Measurements from ENCODE around the gene C13orf46.

Gene C13orf46

GRCh38 chr13:113960276-113960948, 13.5 kb downstream of the C13orf46 start:
- in situ Hi-C loops (cut with HindIII; ENCODE audit: low pct_unique_long_range_greater_than_20kb, low sequenced_read_pairs): no loop called here
- no peak for TF ChIP-seq JUND (IDR thresholded peaks at IDR 0.05; ENCODE audit: low read depth)
- DNase-seq (ENCODE audit: low read depth in 1 of 2, low spot score in 1 of 2): no peak

- in situ Hi-C loops (cut with HindIII; ENCODE audit: low pct_unique_long_range_greater_than_20kb, low sequenced_read_pairs): no loop called here
- TF ChIP-seq JUND (IDR thresholded peaks at IDR 0.05; ENCODE audit: low read depth): no peak
- peak in 1 of 2 experiments; percentile 39 for DNase-seq (ENCODE audit: low read depth in 1 of 2, low spot score in 1 of 2)
Measured at GRCh38 chr13:113959198-113959597, 14.7 kb downstream of the C13orf46 start.

GRCh38 chr13:113958373-113958772, 15.5 kb downstream of the C13orf46 start:
- in situ Hi-C loops (cut with HindIII; ENCODE audit: low pct_unique_long_range_greater_than_20kb, low sequenced_read_pairs): no loop called here
- DNase-seq (ENCODE audit: low read depth in 1 of 2, low spot score in 1 of 2): no peak
- TF ChIP-seq JUND (IDR thresholded peaks at IDR 0.05; ENCODE audit: low read depth): no peak

- TF ChIP-seq JUND (IDR thresholded peaks at IDR 0.05; ENCODE audit: low read depth): no peak
- in situ Hi-C loops (cut with HindIII; ENCODE audit: low pct_unique_long_range_greater_than_20kb, low sequenced_read_pairs): no loop called here
- no peak for DNase-seq (ENCODE audit: low read depth in 1 of 2, low spot score in 1 of 2)
Measured at GRCh38 chr13:113956571-113956970, 17.3 kb downstream of the C13orf46 start.

DNA sequence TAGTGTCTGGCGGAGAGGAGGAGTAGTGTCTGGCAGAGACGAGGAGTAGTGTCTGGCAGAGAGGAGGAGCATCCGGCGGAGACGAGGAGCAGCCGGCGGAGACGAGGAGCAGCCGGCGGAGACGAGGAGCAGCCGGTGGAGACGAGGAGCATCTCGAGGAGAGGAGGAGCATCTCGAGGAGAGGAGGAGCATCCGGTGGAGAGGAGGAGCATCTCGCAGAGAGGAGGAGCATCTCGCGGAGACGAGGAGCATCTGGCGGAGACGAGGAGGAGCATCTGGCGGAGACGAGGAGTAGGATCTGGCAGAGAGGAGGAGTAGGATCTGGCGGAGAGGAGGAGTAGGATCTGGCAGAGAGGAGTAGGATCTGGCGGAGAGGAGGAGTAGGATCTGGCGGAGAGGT, 18.2 kb downstream of the C13orf46 start:
- in situ Hi-C loops (cut with HindIII; ENCODE audit: low pct_unique_long_range_greater_than_20kb, low sequenced_read_pairs): no loop called here
- no peak for DNase-seq (ENCODE audit: low read depth in 1 of 2, low spot score in 1 of 2)
- TF ChIP-seq JUND (IDR thresholded peaks at IDR 0.05; ENCODE audit: low read depth): no peak

- no peak for DNase-seq (ENCODE audit: low read depth in 1 of 2, low spot score in 1 of 2)
- in situ Hi-C loops (cut with HindIII; ENCODE audit: low pct_unique_long_range_greater_than_20kb, low sequenced_read_pairs): no loop called here
Measured at GRCh38 chr13:113955235-113955634, 18.6 kb downstream of the C13orf46 start.

GRCh38 chr13:113954046-113954835, 19.6 kb downstream of the C13orf46 start:
- in situ Hi-C loops (cut with HindIII; ENCODE audit: low pct_unique_long_range_greater_than_20kb, low sequenced_read_pairs): no loop called here
- no peak for TF ChIP-seq JUND (IDR thresholded peaks at IDR 0.05; ENCODE audit: low read depth)
- no peak for DNase-seq (ENCODE audit: low read depth in 1 of 2, low spot score in 1 of 2)

More at GRCh38 chr13:113955235-113955634, 18.6 kb downstream of the C13orf46 start:
- no peak for TF ChIP-seq JUND (IDR thresholded peaks at IDR 0.05; ENCODE audit: low read depth)

- DNase-seq (ENCODE audit: low read depth in 1 of 2, low spot score in 1 of 2): no peak
- no peak for TF ChIP-seq JUND (IDR thresholded peaks at IDR 0.05; ENCODE audit: low read depth)
- in situ Hi-C loops (cut with HindIII; ENCODE audit: low pct_unique_long_range_greater_than_20kb, low sequenced_read_pairs): no loop called here
Measured at GRCh38 chr13:113953561-113953960, 20.3 kb downstream of the C13orf46 start.

DNA sequence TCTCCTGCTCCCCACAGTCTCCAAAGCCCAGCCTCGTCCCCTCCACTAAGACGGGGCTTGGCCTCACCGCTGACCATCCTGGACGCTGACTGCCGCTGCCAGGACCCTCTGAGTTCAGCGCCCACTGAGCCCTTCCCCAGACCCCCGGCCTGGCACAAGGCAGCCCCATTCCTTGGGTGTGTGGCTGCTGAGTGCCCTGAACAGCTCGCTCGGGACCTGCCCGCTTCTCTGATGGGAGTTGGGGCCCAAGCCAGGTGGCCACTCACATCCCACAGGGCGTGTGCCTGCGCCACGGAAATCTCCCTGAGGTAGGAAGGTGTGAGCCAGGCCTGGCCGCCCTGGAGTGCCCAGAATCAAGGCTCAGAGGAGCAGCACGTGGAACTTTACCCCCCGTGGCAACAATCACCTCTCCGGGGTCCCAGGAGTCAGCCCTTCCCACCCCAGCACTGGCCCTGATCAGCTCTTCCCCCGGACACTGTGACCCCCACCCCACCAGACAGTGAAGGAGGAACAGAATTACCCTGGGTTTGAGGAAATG, 20.8 kb downstream of the C13orf46 start:
- no peak for DNase-seq (ENCODE audit: low read depth in 1 of 2, low spot score in 1 of 2)
- in situ Hi-C loops (cut with HindIII; ENCODE audit: low pct_unique_long_range_greater_than_20kb, low sequenced_read_pairs): no loop called here
- TF ChIP-seq JUND (IDR thresholded peaks at IDR 0.05; ENCODE audit: low read depth): no peak

DNA sequence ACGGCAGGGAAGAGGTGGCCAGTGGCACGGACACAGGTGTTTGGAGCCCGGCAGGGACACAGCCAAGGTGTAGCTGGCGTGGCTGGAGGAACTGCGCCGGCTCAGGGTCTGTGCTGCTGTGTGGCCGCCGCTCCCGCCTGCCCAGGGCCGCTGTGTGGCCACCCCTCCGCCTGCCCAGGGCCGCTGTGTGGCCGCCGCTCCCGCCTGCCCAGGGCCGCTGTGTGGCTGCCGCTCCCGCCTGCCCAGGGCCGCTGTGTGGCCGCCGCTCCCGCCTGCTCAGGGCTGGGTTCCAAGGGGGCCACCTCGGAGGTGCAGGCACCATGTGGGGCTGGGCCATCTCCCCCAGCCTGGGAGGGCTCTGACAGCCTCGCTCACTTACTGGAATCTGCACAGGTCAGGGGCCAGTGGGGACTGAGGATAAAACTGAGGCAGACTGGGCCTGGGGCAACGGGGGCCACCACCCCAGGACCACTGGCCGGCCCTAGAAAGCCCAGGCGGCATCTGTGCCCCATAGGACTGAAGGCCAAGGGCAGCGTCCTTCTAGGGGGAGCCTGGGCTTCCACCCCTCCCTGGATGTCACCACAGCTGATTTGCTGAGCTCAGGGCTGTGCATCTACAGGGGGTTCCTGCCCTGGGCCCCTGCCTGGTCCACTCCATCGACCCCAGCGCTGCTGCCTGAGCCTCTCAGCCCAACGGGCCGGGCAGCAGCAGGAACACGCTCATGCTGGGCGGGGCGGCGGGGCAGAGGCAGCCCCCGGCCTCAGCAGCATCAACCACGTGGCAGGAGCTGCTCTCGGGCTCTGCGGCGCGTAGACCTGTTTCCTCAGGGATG, 21.5 kb downstream of the C13orf46 start:
- no peak for DNase-seq (ENCODE audit: low read depth in 1 of 2, low spot score in 1 of 2)
- no peak for TF ChIP-seq JUND (IDR thresholded peaks at IDR 0.05; ENCODE audit: low read depth)
- in situ Hi-C loops (cut with HindIII; ENCODE audit: low pct_unique_long_range_greater_than_20kb, low sequenced_read_pairs): no loop called here

DNA sequence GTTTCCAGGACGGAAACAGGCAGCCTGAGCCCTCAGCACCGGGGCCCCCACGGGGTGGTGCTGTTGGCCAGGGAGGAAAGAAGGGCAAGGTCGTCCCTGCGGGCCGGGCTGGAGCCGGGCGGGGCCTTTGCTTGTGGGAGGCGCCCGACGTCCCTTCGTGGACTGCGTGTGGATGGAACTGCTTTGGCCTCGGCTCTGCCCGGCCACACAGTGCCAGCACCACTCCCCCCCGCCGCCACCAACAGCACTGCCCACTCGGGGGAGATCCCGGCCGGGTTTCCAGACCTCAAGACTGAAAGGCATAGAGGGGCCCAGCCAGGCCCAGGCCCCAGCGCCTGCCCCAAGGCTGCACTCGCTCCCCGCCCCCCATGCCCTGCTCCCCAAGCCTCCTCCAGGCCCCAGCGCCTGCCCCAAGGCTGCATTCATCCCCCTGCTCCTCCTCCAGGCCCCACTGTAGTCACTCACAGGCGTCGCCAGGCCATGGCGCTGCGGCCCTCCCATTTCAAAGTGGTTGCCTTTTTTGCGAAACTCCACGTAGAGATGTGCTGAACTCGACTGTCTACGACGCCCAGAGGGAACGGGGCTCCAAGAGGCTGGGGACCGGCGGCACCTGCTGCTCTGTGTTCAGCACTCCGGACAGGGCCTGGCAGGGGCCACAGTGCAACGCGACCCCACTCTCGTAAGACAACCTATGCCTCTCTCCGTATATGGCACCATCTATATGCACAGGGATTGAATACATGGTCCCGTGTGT, 22.5 kb downstream of the C13orf46 start:
- peak; percentile 89 to 90 for DNase-seq (ENCODE audit: low read depth in 1 of 2, low spot score in 1 of 2)

More for the DNA sequence above, 22.5 kb downstream of the C13orf46 start:
- no peak for TF ChIP-seq JUND (IDR thresholded peaks at IDR 0.05; ENCODE audit: low read depth)
- in situ Hi-C loops (cut with HindIII; ENCODE audit: low pct_unique_long_range_greater_than_20kb, low sequenced_read_pairs): no loop called here
